ENCODE measurements around the gene APRT. TPM values are rescaled to one million over a fixed set of nuclear protein-coding genes. Genes with fewer than 3 reads are reported as not detected.

The APRT gene
- total and polyA plus RNA-seq, 2 of the 8 experiments (the other 6 are each of a cell fraction or from before 2014, with no cell fraction given), result 221 to 267 TPM

DNA sequence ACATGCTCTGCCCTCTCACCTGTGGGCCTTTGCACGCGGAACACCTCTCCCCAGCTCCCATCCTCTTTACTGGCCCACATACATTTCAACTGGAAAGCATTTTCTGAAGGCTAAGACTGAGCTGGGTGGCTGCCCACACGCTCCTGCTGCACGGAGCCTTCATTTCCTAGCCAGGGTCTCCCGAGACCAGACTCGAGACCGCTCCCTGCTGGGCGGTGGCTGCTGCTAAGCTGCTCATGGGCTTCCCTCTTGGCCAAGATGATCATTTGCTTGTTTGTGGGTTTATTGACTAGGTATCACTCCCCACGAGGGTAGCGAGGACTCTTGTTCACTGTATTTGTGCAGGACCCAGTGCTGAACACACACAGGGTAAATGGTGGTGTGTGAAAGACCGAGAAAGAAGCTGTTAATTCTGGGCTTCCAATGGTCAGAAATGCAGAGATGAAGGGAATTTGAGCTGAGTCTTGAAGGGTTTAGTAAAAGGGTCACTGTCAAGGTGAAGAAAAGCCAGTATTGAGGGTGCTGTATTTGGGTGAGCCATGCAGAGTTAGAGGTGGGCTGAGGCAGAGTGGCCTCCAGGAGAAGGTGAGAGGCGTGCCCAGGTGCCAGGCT lies 46.1 kb upstream of the APRT start:
- no peak for FAIRE-seq
- no peak overlapping the region for H2BK20ac ChIP-seq (ENCODE audit: low read length)
- TF ChIP-seq CHD2 (IDR thresholded peaks at IDR 0.05; ENCODE audit: low read length), result no peak
- peak; percentile 60 to 76 (median 73) for TF ChIP-seq CTCF (IDR thresholded peaks at IDR 0.05; ENCODE audit: control extremely low read depth in 1 of 3, insufficient read depth in 1 of 3, low read depth in 1 of 3, low read length in 3 of 3)
- TF ChIP-seq FOSL1 (IDR thresholded peaks at IDR 0.05; ENCODE audit: insufficient read depth, low read depth, low read length), result no peak
- TF ChIP-seq SIN3A (conservative IDR thresholded peaks at IDR 0.05 in 1 of 2, IDR thresholded peaks at IDR 0.05 in 1 of 2; ENCODE audit: low read depth in 1 of 2, low read length in 2 of 2), result peak in 1 of 2 experiments; percentile 75; a peak in 2 of 4 replicates
- peak; percentile 45 to 54 for TF ChIP-seq RAD21 (IDR thresholded peaks at IDR 0.05 in 1 of 2, conservative IDR thresholded peaks at IDR 0.05 in 1 of 2; ENCODE audit: low read depth in 2 of 2, low read length in 2 of 2)
- TF ChIP-seq CREB1 (IDR thresholded peaks at IDR 0.05), result 0 out of 2 replicates have a peak, but pooled peaks have one; percentile 11
- no peak overlapping the region for H3K14ac ChIP-seq (ENCODE audit: insufficient read length)
- H3K18ac ChIP-seq (ENCODE audit: extremely low read depth, low read length), result no peak overlapping the region
- H3K23ac ChIP-seq (ENCODE audit: insufficient read length), result no peak overlapping the region
- H4K20me1 ChIP-seq (replicated peaks in 1 of 2; ENCODE audit: control insufficient read depth in 1 of 2, insufficient read depth in 2 of 2, low read length in 2 of 2), result peaks cover 4 to 10% of the 10 kb centered on the region in 2 experiments
- CTCF ChIA-PET (ENCODE audit: partially characterized antibody), result interaction anchor here (0.6 to 4.1 kb wide), 29 partner anchors 9 to 316 kb away, joined by 3 to 29 read pairs (median 5); partner anchors contain the start of genes APRT and PABPN1L
- no peaks in the 10 kb centered on the region for H3K9me3 ChIP-seq (ENCODE audit: insufficient read depth in 2 of 2, low read depth in 1 of 2, low read length in 1 of 2)
- peak overlapping the region; percentile 60 to 96 (median 92) for H3K4me3 ChIP-seq (ENCODE audit: extremely low read depth in 1 of 4, insufficient read depth in 2 of 4, low read depth in 3 of 4, low read length in 4 of 4)
- POLR2A ChIA-PET (ENCODE audit: partially characterized antibody), result interaction anchor here (0.6 to 3.4 kb wide), 10 partner anchors 8 to 298 kb away, joined by 3 to 25 read pairs (median 4); partner anchors contain the start of gene APRT
- peak; percentile 27 to 80 for DNase-seq (ENCODE audit: low read depth in 1 of 2, low spot score in 2 of 2)
- H2BK12ac ChIP-seq (ENCODE audit: low read depth, low read length), result no peak overlapping the region
- no peak overlapping the region for H4K91ac ChIP-seq (replicated peaks; ENCODE audit: insufficient read length, low read length)
- H3K27me3 ChIP-seq (replicated peaks in 1 of 4; ENCODE audit: control insufficient read depth in 3 of 4, extremely low read depth in 1 of 4, insufficient read depth in 3 of 4, low read length in 3 of 4), result no peaks in the 10 kb centered on the region
- H3K79me1 ChIP-seq (ENCODE audit: low read depth, low read length), result peaks cover 4% of the 10 kb centered on the region; the same call in 1 of the 2 replicates
- no peak overlapping the region for H2AK5ac ChIP-seq (ENCODE audit: low read depth, low read length)
- no peak overlapping the region for H2BK120ac ChIP-seq (replicated peaks; ENCODE audit: low read depth, low read length)
- H3K36me3 ChIP-seq (ENCODE audit: control insufficient read depth in 2 of 4, insufficient read depth in 4 of 4, low read length in 3 of 4), result peaks cover 11 to 21% (median 15%) of the 10 kb centered on the region in 4 experiments
- no peak overlapping the region for H4K5ac ChIP-seq (ENCODE audit: insufficient read length, low read depth, low read length)
- H3K56ac ChIP-seq (replicated peaks; ENCODE audit: insufficient read length, low read depth, low read length), result no peak overlapping the region
- peaks cover 2% of the 10 kb centered on the region for H3K23me2 ChIP-seq (ENCODE audit: low read depth, low read length)
- no peak overlapping the region for H2AFZ ChIP-seq (ENCODE audit: low read length)
- peaks cover 0 to 12% of the 10 kb centered on the region in 2 experiments; a peak in 1 of 4 replicates for H3K79me2 ChIP-seq (ENCODE audit: control insufficient read depth in 1 of 2, insufficient read depth in 2 of 2, low read length in 2 of 2)
- peaks cover 0 to 5% (median 3%) of the 10 kb centered on the region in 4 experiments; a peak in 5 of 7 replicates for H3K4me1 ChIP-seq (replicated peaks in 1 of 4; ENCODE audit: control insufficient read depth in 3 of 4, insufficient read depth in 4 of 4, low read length in 3 of 4)
- H4K8ac ChIP-seq (ENCODE audit: extremely low read depth, insufficient read depth, low read length), result peak overlapping the region; percentile 99; the same call in 1 of the 2 replicates
- H3K27ac ChIP-seq (ENCODE audit: low read depth, low read length), result no peak overlapping the region
- H2BK5ac ChIP-seq (ENCODE audit: low read depth, low read length), result no peak overlapping the region
- WGBS, 2 experiments (ENCODE audit: extremely low coverage in 1 of 2, insufficient coverage in 1 of 2, insufficient read length in 1 of 2, insufficient replicate concordance in 2 of 2, low coverage in 1 of 2, low lambda C conversion rate in 2 of 2, missing lambda C conversion rate in 1 of 2), result 28% methylated on average over 12 of the region's 12 CpGs; no CpG with 5 or more reads in 1 of the 2 experiments
- no peak overlapping the region for H3K4ac ChIP-seq (replicated peaks; ENCODE audit: insufficient read length, low read depth, low read length)
- peak overlapping the region; percentile 49 to 100 for H3K4me2 ChIP-seq (ENCODE audit: insufficient read depth in 1 of 2, low read depth in 2 of 2, low read length in 2 of 2)
- H2BK15ac ChIP-seq (ENCODE audit: low read length), result no peak overlapping the region
- H3K9ac ChIP-seq (replicated peaks in 1 of 4; ENCODE audit: extremely low read depth in 1 of 4, low read depth in 3 of 4, low read length in 3 of 4), result peak overlapping the region; percentile 56 to 77 (median 73); a peak in 6 of 7 replicates

Measured in H1 (cell line).